ENCODE results near the gene XCR1.
"Not testable (repeated sequence)": the region's sequence is repeated elsewhere in the genome, so short reads cannot be mapped to it uniquely, and the experiment has no call there.

Gene XCR1

GRCh38 chr3:46038071-46038470 is 10.8 kb upstream of the XCR1 start:
- DNase-seq = not testable (repeated sequence)

GRCh38 chr3:46036191-46036590 is 8.9 kb upstream of the XCR1 start:
- DNase-seq = no peak

- DNase-seq = no peak
Observed at GRCh38 chr3:46031747-46032146, 4.5 kb upstream of the XCR1 start.

GRCh38 chr3:46031269-46031668 is 4.0 kb upstream of the XCR1 start:
- DNase-seq = no peak

GRCh38 chr3:46030626-46031025 is 3.3 kb upstream of the XCR1 start:
- DNase-seq = no peak

GRCh38 chr3:46029953-46030543 is 2.8 kb upstream of the XCR1 start:
- no peak for DNase-seq

GRCh38 chr3:46027736-46028397 is 584 bp upstream of the XCR1 start:
- no peak for DNase-seq

GRCh38 chr3:46025139-46025538 is 2.1 kb downstream of the XCR1 start:
- no peak for DNase-seq

- DNase-seq = no peak
Observed at GRCh38 chr3:46024131-46024530, 3.2 kb downstream of the XCR1 start.

GRCh38 chr3:46022909-46023785 is 4.1 kb downstream of the XCR1 start:
- DNase-seq = no peak

- no peak for DNase-seq
Observed at GRCh38 chr3:46021516-46021915, 5.8 kb downstream of the XCR1 start.

- no peak for DNase-seq
Observed at GRCh38 chr3:46020766-46021510, 6.3 kb downstream of the XCR1 start.

- DNase-seq = no peak
Observed at GRCh38 chr3:46019707-46020106, 7.6 kb downstream of the XCR1 start.

- DNase-seq = no peak
Observed at GRCh38 chr3:46017720-46018119, 9.6 kb downstream of the XCR1 start.

- DNase-seq = no peak
Observed at GRCh38 chr3:46013316-46014094, 13.8 kb downstream of the XCR1 start.

- no peak for DNase-seq
Observed at GRCh38 chr3:46012246-46012645, 15.0 kb downstream of the XCR1 start.

- DNase-seq = no peak
Observed at GRCh38 chr3:46010519-46011113, 16.7 kb downstream of the XCR1 start.

- no peak for DNase-seq
Observed at GRCh38 chr3:46008058-46008457, 19.2 kb downstream of the XCR1 start.

GRCh38 chr3:46007280-46007679 is 20.0 kb downstream of the XCR1 start:
- no peak for DNase-seq

GRCh38 chr3:46006238-46007032 is 20.8 kb downstream of the XCR1 start:
- no peak for DNase-seq

- DNase-seq = not testable (repeated sequence)
Observed at GRCh38 chr3:46003706-46004105, 23.6 kb downstream of the XCR1 start.
